Measurements from ENCODE around the gene CPSF3. TPM values are rescaled to one million over a fixed set of nuclear protein-coding genes. Genes with fewer than 3 reads are reported as not detected.
A peak's percentile ranks its signal among the peaks of the same experiment; 100 is the strongest.

CPSF3 gene
- total and polyA plus RNA-seq, 2 donors (not counting 1 experiment from before 2014, with no cell fraction given), result 13.0 to 28.4 TPM

DNA sequence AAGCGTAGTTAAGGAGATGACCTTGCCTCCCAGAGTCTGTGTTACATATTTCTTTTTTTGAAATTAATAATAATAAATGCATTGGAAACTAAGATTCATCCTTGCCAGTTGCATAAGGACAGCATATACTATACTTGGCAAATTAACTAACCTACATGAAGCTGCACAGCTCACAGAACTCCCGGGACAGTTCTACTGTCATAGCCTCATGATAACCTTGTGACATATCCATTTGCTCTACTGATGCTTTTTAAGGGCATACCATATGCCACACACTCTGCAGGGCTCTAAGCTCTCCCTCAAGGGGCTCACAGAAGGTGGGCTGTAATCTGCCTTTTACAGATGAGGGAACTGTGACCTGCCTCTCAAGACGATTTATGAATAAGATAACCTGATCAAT, 3.9 kb upstream of the CPSF3 start:
- ChIA-PET POLR2A (interaction anchor here (0.6 kb wide), 1 partner anchor 1729 kb away, joined by 10 read pairs; no protein-coding TSS in a partner anchor), CTCF (no interaction called here)
- TF ChIP-seq, protein P1, sequence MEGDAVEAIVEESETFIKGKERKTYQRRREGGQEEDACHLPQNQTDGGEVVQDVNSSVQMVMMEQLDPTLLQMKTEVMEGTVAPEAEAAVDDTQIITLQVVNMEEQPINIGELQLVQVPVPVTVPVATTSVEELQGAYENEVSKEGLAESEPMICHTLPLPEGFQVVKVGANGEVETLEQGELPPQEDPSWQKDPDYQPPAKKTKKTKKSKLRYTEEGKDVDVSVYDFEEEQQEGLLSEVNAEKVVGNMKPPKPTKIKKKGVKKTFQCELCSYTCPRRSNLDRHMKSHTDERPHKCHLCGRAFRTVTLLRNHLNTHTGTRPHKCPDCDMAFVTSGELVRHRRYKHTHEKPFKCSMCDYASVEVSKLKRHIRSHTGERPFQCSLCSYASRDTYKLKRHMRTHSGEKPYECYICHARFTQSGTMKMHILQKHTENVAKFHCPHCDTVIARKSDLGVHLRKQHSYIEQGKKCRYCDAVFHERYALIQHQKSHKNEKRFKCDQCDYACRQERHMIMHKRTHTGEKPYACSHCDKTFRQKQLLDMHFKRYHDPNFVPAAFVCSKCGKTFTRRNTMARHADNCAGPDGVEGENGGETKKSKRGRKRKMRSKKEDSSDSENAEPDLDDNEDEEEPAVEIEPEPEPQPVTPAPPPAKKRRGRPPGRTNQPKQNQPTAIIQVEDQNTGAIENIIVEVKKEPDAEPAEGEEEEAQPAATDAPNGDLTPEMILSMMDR (IDR thresholded peaks at IDR 0.05), result no peak
- TF ChIP-seq EZH2 (IDR thresholded peaks at IDR 0.05; ENCODE audit: borderline replicate concordance, insufficient read depth, low read depth, low read length, poor library complexity, severe bottlenecking), result no peak
- Histone ChIP-seq H3K27ac (ENCODE audit: low read length in 2 of 2) (no peak overlapping the region), H3K4me1 (ENCODE audit: control insufficient read depth in 2 of 2, insufficient read depth in 2 of 2, low read length in 2 of 2) (peaks cover 15 to 21% of the 10 kb centered on the region in 2 donors), H2AFZ (ENCODE audit: insufficient read depth, low read depth, low read length, poor library complexity, severe bottlenecking) (no peak overlapping the region), H3K9ac (ENCODE audit: low read length) (no peak overlapping the region), H3K36me3 (replicated peaks in 1 of 2; ENCODE audit: control extremely low read depth in 1 of 2, control insufficient read depth in 1 of 2, extremely low read depth in 1 of 2, insufficient read depth in 2 of 2, low read length in 1 of 2) (peaks cover 3 to 9% of the 10 kb centered on the region in 2 experiments), H3K9me3 (ENCODE audit: control extremely low read depth in 1 of 3, control insufficient read depth in 2 of 3, insufficient read depth in 1 of 3, low read length in 2 of 3) (no peaks in the 10 kb centered on the region), H3K4me3 (ENCODE audit: control extremely low read depth in 1 of 5, extremely low read depth in 1 of 5, insufficient read depth in 1 of 5, low read depth in 2 of 5, low read length in 4 of 5) (no peak overlapping the region), H3K27me3 (replicated peaks in 1 of 4; ENCODE audit: control extremely low read depth in 1 of 4, control insufficient read depth in 3 of 4, insufficient read depth in 4 of 4, low read length in 3 of 4) (no peaks in the 10 kb centered on the region), H3K4me2 (replicated peaks; ENCODE audit: low read depth, low read length, poor library complexity, severe bottlenecking) (no peak overlapping the region), H3K79me2 (ENCODE audit: control insufficient read depth, insufficient read depth, low read length) (peaks cover 84% of the 10 kb centered on the region), H4K20me1 (ENCODE audit: control insufficient read depth, insufficient read depth, low read length, poor library complexity, severe bottlenecking) (peaks cover 40% of the 10 kb centered on the region)
- intact Hi-C loops (cut with micrococcal nuclease), result no loop called here
- no peak for DNase-seq
- Mint-ChIP-seq H3K27ac (no peak overlapping the region), H3K4me1 (peaks cover 32% of the 10 kb centered on the region), H3K9me3 (ENCODE audit: insufficient read depth) (no peaks in the 10 kb centered on the region), H3K4me3 (no peak overlapping the region), H3K27me3 (no peaks in the 10 kb centered on the region)
- 100% methylated on average over 1 of the region's 3 CpGs for WGBS (ENCODE audit: insufficient coverage)
- ATAC-seq (ENCODE audit: low read depth), result no peak

DNA sequence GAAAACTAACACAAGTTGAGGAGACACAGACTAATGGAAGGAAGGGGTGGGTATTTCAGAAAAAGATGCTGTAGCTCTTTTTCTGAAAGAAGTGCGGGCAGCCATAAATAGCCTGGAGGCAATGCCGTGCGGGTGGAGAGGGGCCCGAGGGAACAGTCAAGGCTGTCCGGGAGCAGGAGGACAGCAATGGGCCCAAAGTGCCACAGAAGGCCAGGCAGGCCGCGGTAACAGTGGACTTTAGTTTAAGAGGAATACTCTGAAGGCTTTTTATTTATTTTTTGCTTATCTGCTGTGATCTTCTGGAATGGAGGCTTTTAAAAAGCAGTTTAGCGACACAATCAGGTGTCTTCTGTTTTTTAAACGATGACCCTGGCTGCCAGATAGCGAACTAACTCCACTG, 3.0 kb upstream of the CPSF3 start:
- H3K9me3 Mint-ChIP-seq (ENCODE audit: insufficient read depth), result no peaks in the 10 kb centered on the region
- Histone ChIP-seq H3K79me2 (ENCODE audit: control insufficient read depth, insufficient read depth, low read length) (peaks cover 88% of the 10 kb centered on the region), H3K27me3 (replicated peaks in 1 of 4; ENCODE audit: control extremely low read depth in 1 of 4, control insufficient read depth in 3 of 4, insufficient read depth in 4 of 4, low read length in 3 of 4) (no peaks in the 10 kb centered on the region), H3K9ac (ENCODE audit: low read length) (no peak overlapping the region), H3K27ac (ENCODE audit: low read length in 2 of 2) (no peak overlapping the region), H3K4me1 (ENCODE audit: control insufficient read depth in 2 of 2, insufficient read depth in 2 of 2, low read length in 2 of 2) (peaks cover 20 to 29% of the 10 kb centered on the region in 2 donors), H3K9me3 (ENCODE audit: control extremely low read depth in 1 of 3, control insufficient read depth in 2 of 3, insufficient read depth in 1 of 3, low read length in 2 of 3) (no peaks in the 10 kb centered on the region), H2AFZ (ENCODE audit: insufficient read depth, low read depth, low read length, poor library complexity, severe bottlenecking) (no peak overlapping the region), H3K4me3 (ENCODE audit: control extremely low read depth in 1 of 5, extremely low read depth in 1 of 5, insufficient read depth in 1 of 5, low read depth in 2 of 5, low read length in 4 of 5) (no peak overlapping the region), H3K4me2 (replicated peaks; ENCODE audit: low read depth, low read length, poor library complexity, severe bottlenecking) (no peak overlapping the region), H3K36me3 (replicated peaks in 1 of 2; ENCODE audit: control extremely low read depth in 1 of 2, control insufficient read depth in 1 of 2, extremely low read depth in 1 of 2, insufficient read depth in 2 of 2, low read length in 1 of 2) (peaks cover 3 to 7% of the 10 kb centered on the region in 2 experiments), H4K20me1 (ENCODE audit: control insufficient read depth, insufficient read depth, low read length, poor library complexity, severe bottlenecking) (peaks cover 40% of the 10 kb centered on the region)
- 100% methylated on average over 10 of the region's 10 CpGs for WGBS (ENCODE audit: insufficient coverage)
- TF ChIP-seq EZH2 (IDR thresholded peaks at IDR 0.05; ENCODE audit: borderline replicate concordance, insufficient read depth, low read depth, low read length, poor library complexity, severe bottlenecking), result no peak
- TF ChIP-seq, protein P1 (IDR thresholded peaks at IDR 0.05), result no peak
- no peak for ATAC-seq (ENCODE audit: low read depth)
- POLR2A ChIA-PET, result no interaction called here
- H3K27me3 Mint-ChIP-seq, result no peaks in the 10 kb centered on the region
- DNase-seq, result no peak
- peaks cover 32% of the 10 kb centered on the region for H3K4me1 Mint-ChIP-seq
- no peak overlapping the region for H3K27ac Mint-ChIP-seq
- intact Hi-C loops (cut with micrococcal nuclease), result loop anchor here (5.0 kb wide), 3 partner anchors 702 to 1392 kb away; partner anchors contain the start of genes ODC1, PDIA6 and RRM2
- H3K4me3 Mint-ChIP-seq, result peak overlapping the region; percentile 23
- CTCF ChIA-PET, result no interaction called here

Measured in B cell (primary cell).